Activated T-cell treated with anti-CD3 and anti-CD28 coated beads, Interleukin-2, amount 50 U/mL, for 48 hours (primary cell): ENCODE results near the gene CRAMP1.

Experiments
- DNase-seq, 2 experiments: peaks; one replicate each; pipeline ENCODE4 v3.0.0-alpha.2; 2020

Gene CRAMP1

GRCh38 chr16:1662543-1662942 is 50.4 kb downstream of the CRAMP1 start:
- DNase-seq: no peak

- DNase-seq: no peak
These were observed 53.7 kb downstream of the CRAMP1 start for GRCh38 chr16:1665829-1666228.

DNA sequence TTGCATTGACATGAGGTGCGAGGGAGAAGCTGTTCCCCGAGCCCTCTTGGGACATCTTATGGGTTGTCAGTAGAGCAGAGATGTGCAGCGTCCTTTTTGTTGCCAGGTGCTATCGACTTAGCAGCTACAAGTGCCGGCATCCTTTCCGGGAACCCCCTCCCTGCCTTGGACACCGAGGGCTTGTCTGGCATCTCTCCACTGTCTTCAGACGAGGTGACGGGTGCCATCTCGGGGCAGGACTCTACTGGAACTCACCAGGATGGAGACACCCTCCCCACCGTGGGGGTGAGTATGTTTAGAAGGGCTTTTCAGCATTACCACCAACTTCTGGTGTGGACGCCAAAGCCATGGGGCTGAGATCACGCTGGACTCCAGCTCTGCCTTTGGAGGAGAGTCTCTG is 54.2 kb downstream of the CRAMP1 start:
- DNase-seq: no peak

- no peak for DNase-seq
These were observed 55.1 kb downstream of the CRAMP1 start for GRCh38 chr16:1667271-1667670.

DNA sequence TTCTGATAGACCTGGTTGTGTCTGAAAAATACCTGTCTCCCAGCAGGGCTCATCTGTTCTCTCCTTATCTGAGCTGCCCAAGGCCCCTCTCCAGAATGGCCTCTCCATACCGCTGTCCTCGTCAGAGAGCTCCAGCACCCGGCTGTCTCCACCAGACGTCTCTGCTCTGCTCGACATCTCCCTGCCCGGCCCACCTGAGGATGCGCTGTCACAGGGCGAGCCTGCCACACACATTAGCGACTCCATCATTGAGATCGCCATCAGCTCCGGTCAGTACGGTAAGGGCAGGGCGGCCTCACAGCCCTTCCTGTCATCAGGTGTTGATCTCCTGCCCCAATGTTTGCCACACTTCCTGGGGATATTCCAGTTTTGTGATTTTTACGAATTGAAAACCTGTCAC is 55.8 kb downstream of the CRAMP1 start:
- DNase-seq: no peak

DNA sequence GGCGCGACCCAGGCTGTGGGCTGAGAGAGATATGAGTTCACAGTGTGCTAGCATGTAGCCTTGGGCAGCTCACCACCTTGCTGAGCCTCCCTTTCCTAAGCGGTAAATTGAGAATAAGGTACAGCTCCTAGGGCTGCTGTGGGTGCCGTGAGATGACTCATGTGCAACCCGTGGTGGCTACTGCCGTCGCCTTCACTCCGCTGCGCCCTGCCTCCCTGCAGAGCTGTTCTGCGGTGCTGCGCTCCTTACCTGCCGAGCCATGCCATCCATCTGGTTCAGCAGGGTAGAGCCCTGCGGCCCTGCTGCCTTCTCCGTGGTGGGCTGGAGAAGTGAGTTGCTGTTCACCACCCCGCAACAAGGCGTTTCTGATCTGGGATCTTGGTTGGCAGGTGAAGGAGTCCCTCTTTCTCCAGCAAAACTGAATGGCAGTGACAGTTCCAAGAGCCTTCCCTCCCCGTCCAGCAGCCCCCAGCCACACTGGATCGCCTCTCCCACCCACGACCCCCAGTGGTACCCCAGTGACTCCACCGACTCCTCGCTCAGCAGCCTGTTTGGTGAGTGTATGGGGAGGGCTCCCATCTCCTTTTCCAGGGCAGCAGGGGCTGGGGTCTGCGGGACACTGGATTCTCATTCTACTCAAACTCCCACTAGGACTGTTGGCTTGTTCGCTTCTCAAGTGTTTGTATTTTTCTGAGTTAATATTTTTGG is 56.6 kb downstream of the CRAMP1 start:
- no peak for DNase-seq

GRCh38 chr16:1669698-1670097 is 57.5 kb downstream of the CRAMP1 start:
- no peak for DNase-seq

GRCh38 chr16:1670371-1670770 is 58.2 kb downstream of the CRAMP1 start:
- DNase-seq: no peak

GRCh38 chr16:1670866-1671265 is 58.7 kb downstream of the CRAMP1 start:
- DNase-seq: no peak

- DNase-seq: no peak
These were observed 61.4 kb downstream of the CRAMP1 start for GRCh38 chr16:1673424-1674151.

DNA sequence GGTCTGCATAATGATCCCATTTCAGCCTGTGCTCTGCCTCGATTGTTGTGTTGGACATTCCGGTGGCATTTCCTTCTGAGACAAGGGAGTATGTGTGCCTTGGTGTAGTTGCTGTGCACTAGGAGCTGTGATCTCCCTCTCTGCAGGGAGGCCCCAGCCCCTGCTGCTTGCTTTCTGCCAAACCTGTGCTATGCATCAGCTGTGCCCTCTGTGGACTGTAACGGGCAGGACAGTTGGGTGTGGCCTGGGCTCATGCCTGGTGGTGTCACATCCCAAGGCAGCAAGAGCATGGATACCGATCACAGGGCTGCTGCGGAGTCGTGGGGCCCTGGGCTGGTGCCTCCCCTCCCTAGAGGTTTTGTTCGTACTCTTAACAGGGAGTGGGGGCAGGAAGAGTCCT is 62.1 kb downstream of the CRAMP1 start:
- no peak for DNase-seq

DNA sequence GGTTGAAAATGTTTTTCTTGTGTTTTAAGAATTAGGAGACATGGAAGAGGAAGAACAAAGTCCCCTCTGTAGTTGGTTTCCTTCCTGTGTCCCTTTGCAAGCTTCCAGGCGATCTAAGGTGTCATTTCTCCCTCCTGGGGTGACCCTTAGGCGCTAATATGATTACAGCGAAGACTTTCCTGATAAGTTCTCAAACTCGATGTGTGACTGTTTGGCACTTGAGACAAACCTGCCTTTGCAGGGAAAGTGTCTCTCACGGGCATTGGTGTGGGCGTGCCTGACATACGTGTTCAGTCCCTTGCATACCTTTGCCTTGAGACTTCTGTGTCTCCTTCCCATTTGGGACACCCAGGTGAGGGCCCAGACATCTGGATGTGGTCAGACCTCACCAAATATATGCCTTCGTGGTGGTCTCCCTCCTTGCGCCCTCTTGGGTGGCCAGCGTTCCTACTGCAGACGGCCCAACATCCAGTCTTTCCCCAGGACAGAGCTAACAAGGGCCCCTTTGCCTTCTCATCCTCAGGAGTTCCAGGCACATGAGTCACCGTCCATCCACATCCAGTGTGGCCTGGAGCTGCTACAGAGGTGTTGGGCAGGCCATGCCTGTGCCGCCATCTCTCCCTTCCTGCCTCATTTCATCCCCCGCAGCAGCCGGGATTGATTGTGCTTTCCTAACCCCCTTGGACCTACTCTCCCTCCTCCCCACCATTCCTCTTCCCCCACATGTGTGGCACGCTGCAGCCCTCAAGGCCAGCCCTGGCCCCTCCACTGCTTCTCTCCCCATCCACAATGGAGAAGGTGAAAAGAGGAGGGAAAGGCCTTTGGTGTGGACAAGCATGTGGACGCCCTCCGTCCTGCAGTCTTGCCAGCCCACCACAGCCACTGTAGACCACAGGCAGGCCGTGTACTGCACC is 62.8 kb downstream of the CRAMP1 start:
- DNase-seq: no peak

- no peak for DNase-seq
These were observed 64.5 kb downstream of the CRAMP1 start for GRCh38 chr16:1676661-1677060.

DNA sequence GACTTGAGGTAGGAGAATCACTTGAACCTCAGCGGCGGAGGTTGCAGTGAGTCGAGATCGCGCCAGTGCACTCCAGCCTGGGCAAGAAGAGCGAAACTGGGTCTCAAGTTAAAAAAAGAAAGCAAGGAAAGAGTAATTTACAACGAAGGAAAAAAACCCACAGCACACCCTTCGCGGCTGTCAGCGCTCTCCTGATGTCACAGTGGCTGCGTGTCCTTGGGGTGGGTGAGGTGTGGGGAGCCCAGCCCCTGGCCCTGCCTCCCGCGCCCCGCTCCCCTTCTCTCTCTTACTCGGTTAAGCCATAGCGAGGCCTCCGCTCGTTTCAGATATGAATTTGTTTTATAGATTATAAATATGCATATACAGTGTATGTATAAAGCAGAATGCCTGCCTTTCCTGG is 65.2 kb downstream of the CRAMP1 start:
- DNase-seq: no peak

GRCh38 chr16:1677942-1678499 is 65.9 kb downstream of the CRAMP1 start, which contains the start of gene JPT2:
Gene JPT2 (plus strand): TSS chr16:1678279. CDS start chr16:1678313, 34 bp downstream.
- peak; percentile 98 for DNase-seq

DNA sequence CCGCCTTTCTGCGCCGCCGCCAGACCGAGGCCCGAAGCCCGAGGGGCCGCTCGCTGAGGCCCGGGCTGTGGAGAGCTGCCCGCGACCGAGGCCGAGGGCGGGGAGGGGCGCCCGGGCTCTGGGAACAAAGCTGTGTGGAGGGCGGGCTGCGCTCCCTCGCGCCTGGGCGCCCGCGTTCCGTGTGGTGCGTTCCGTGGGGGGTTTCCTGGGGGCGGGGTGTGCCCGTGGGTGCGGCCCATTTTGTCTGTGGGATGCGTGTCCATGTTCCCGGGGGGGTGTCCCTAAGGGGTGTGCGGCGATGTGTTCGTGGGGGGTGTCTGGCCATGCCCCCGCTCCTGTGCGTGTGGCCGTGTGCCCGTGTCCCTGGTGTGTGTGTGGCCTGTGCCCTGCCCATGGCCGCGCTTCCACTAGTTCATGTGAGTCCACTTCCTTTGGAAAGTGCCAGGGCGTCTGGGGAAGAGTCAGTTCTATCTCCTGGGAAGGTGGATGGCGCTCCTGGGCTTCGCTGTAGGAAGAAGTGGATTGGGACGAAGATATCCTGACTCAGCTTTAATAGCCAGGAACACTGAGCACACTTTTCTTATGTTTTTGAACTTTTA is 66.4 kb downstream of the CRAMP1 start:
- peak; percentile 58 to 65 for DNase-seq

- no peak for DNase-seq
These were observed 68.2 kb downstream of the CRAMP1 start for GRCh38 chr16:1680361-1680760.

DNA sequence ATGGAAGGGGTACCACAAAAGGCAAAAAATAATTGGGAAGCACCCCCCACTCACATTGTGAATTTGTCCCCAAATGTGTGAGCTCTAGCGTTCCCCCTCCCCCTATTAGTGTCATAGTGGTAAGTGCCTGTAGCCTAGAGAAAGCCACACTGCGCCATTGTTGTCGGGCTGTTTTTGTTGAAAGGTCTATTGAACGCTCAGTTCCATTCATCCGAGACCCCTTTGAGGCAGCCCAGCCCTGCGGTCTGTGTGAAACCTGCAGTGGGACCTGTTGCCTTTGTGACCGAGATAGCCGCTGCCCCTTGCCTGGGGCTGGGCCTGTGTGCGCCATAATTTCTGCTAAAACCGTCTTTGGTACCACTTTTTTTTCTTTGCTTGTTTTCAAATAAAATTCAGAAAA is 68.9 kb downstream of the CRAMP1 start:
- DNase-seq: no peak

DNA sequence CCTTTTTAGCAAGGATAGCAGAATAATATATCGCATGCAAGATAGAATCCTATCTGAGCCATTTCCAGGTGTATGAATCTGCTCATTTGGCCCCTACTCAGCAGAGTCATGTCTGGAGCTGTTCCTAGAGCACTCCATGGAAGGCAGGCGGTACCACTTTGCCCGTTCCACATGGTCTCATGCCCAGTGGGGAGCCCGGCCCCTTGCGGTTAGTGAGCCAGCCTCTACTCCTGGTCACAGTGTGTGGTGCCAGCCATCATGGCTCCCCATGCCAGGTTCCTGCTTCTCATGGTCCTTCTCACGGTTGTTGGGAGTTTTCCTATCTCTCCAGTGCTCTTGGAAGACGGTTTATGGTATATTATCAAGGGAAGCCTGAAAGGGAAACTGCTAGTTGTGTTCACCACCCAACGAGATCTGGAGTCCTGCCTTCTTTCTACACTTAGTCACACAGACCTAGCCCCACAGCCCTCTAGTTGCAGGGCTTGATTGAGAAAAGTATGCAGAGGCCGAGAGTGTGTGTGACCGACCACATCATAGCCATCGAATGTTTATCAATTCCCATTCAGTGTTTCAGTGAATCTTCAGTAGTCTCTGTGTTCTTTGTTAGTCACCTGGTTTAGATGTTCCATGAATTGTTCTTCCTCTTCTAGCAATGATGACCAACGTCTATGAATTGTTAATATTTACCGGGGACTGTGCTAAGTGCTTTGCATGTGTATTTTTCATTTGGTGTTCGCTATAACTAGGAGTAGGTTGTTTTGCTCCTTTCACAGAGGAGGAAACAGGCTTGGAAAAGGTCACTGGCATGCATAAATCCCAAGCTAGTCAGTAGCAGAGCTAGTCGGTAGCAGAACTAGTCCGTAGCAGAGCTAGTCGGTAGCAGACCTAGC is 75.5 kb downstream of the CRAMP1 start:
- DNase-seq: no peak

GRCh38 chr16:1688807-1689560 is 76.8 kb downstream of the CRAMP1 start:
- DNase-seq: no peak

DNA sequence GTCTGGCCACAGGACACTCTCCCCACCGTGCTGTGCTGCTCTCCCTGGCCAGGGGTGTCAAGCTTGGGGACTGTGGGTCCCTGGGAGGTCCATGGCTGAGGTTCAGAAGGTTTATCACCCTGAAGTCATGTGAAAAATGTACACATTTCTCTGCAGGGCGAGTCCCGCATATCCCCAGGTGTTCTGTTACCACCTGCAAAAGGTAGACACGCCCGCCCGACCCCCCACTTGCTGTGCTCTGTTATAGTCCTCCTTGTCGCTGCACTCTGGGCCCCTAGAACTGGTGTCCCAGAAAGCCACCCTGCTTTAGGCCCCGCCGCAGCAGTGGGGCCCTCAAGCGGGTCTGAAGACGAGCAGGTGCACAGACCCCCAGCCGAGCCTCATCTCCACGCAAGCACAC is 77.7 kb downstream of the CRAMP1 start:
- no peak for DNase-seq
